ENCODE data around the gene PCYT1B.

DNA sequence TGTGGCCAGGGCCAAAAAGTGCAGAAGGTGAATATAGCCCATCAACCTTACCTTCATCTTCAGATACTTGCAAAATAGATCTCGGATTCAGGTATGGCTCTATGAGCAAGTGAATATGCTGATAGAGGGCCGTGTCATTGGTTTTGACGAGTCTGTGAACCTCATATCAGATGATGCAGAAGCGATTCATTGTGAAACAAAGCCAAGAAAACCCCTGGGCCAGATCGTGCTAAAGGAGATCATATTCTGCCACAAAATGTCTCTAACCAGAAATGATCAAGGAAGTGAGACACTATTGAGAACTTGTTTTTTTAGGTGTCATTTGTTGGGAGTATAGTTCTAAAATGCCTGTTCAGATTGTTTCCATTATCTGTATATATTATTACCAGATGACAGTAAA lies 133.7 kb downstream of the PCYT1B start:
- TF ChIP-seq POLR2A (IDR thresholded peaks at IDR 0.05): no peak
- TF ChIP-seq, protein P1, sequence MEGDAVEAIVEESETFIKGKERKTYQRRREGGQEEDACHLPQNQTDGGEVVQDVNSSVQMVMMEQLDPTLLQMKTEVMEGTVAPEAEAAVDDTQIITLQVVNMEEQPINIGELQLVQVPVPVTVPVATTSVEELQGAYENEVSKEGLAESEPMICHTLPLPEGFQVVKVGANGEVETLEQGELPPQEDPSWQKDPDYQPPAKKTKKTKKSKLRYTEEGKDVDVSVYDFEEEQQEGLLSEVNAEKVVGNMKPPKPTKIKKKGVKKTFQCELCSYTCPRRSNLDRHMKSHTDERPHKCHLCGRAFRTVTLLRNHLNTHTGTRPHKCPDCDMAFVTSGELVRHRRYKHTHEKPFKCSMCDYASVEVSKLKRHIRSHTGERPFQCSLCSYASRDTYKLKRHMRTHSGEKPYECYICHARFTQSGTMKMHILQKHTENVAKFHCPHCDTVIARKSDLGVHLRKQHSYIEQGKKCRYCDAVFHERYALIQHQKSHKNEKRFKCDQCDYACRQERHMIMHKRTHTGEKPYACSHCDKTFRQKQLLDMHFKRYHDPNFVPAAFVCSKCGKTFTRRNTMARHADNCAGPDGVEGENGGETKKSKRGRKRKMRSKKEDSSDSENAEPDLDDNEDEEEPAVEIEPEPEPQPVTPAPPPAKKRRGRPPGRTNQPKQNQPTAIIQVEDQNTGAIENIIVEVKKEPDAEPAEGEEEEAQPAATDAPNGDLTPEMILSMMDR (IDR thresholded peaks at IDR 0.05 in 4 of 5, conservative IDR thresholded peaks at IDR 0.05 in 1 of 5): no peak

All from gastrocnemius medialis (tissue), 4 donors.